Fibroblast of peridontal ligament (primary cell): ENCODE measurements around the gene LRTM2.

Experiments used
- DNase-seq: peaks from one replicate; pipeline ENCODE4 v3.0.0-alpha.2; 2010; ENCODE audit errors: extremely low read depth

LRTM2 gene

DNA sequence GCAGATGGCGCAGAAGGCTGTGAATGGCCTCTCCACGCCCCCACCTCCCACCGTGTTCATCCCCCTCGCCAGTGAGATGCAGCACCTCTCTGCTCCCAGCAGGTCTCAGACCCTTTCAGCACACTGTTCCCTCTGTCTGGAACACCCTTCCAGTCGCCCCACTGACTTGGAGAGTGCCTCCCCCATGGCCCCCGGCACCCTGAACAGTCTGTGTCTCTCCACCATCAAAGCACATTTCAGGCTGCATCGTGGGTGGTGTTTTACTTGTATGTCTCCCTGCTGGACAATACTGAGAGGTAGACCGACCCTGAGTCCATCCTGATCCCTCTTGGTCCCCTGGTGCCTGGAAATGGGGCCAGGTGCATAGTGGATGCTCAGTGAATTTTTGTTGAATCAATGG lies 63.1 kb downstream of the LRTM2 start:
- no peak for DNase-seq

DNA sequence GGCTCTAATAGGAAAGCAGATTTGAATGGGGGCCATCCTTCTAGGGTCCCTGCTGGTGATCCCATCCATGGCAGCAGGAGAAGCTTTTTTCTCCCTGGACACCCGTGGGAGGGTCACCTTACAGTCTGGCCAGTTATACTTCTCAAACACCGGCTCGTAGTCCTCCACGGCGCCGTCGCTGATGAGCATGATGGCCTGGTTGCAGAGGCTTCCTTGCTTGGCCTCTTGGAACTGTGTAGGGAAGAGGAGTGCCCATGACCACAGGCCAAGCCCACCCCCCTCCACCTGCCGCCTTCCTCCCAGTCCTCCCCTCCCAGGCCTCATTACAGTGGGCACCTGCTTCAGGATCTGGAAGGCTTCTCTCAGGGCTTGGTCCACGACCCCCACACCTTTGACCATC lies 64.3 kb downstream of the LRTM2 start:
- DNase-seq, result no peak

DNA sequence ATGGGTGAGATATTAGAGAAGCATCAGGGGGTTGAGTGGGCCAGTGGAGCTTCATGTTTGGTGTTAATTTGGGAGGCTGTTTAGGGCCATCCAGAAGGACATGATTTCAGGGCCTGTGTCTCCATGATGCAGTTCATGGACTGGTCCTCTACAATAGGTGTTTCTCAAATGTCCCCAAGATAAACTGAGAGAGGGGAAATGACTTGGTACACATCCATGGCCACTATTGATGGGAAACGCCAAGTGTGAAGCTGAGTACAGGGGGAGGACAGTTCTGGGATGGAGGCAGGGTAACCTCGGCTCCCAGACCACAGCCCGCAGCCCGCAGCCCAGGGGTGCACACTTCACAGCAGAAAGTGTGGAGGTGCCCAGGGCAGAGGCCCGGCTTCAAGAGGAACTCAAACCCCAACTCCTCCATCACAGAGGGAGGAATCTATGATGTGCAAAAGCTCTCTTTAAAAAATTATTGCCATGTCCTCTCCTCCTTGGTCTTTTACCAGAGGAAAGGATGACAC lies 64.8 kb downstream of the LRTM2 start:
- no peak for DNase-seq

DNA sequence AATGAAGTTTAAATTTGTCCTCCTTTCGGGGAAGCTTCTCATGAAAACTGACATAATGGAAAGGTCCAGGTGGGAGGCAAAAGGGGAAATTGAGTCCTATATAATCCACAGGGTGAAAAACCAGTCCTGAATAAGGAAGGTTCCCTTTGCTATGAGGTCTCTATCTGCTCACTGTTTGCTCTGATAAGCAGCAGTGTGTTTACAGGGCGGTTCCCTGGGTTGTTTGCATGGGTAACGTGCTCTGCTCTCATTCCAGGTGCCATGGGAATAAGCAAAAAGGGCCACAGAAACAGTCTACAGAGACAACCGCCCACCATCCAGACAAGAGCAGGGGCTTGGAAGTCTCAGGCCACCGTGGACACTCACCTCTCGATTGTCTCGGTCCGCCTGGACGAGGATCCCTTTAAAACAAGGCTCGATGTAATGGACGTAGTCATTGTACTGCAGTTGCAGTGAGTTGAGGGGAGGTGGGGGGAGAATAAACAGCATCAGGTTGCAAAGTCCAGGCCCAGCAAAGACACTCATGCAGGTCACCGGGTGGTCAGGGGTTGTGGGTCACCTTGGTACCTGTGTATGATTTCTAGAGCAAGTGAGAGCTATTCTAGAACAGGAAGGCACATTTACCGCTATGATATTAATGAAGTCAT lies 65.4 kb downstream of the LRTM2 start:
- DNase-seq, result no peak
